GM12878 (cell line): ENCODE data around the gene CFAP299. TPM values are rescaled to one million over a fixed set of nuclear protein-coding genes. Genes with fewer than 3 reads are reported as not detected.

ENCODE experiments used
- ATAC-seq: fragments of 200-7000 bp; cut with Tn5 transposase; 3 replicates; pipeline ENCODE4 v1.9.1; 2020; ENCODE audit warnings: mild to moderate bottlenecking, moderate library complexity
- BruUV-seq: library from RNA; stranded (reverse); fragments of 400-500 nt; replicated peaks from 2 replicates; lab custom pipeline; 2021; lab: Mats Ljungman, UMichigan
- CTCF ChIA-PET: fragments of 300-600 bp; sonication (Branson Sonifier 250); formaldehyde crosslinking; extraction: SDS; loops from one replicate; lab custom pipeline; 2021; ENCODE audit warnings: inconsistent platforms; lab: Yijun Ruan, JAX
- POLR2A ChIA-PET: fragments of 350-600 bp; formaldehyde crosslinking; extraction: SDS; loops from one replicate; lab custom pipeline; 2021; ENCODE audit warnings: inconsistent platforms; lab: Charles Lee
- RAD21 ChIA-PET: fragments of 300-600 bp; sonication (Branson Sonifier 250); formaldehyde crosslinking; loops from one replicate; lab custom pipeline; 2023; ENCODE audit warnings: antibody characterized with exemption; ENCODE audit not compliant: unreplicated experiment; lab: Charles Lee
- SMC1A ChIA-PET: fragments of 300-600 bp; sonication (Branson Sonifier 250); formaldehyde crosslinking; loops from one replicate; lab custom pipeline; 2023; ENCODE audit not compliant: unreplicated experiment, uncharacterized antibody; lab: Charles Lee
- DNase-seq: peaks from one replicate; pipeline ENCODE4 v3.0.0-alpha.2; 2011; ENCODE audit warnings: low read depth, low spot score
- FAIRE-seq: peaks from 3 replicates; lab custom pipeline; 2011; peaks lifted over from hg19 to GRCh38; lab: Jason Lieb, UNC
- H2AFZ ChIP-seq: 2 replicates; pipeline ENCODE4 v1.6.0; 2011; ENCODE audit warnings: low read depth, low read length, control low read depth; ENCODE audit not compliant: control insufficient read depth
- H3K27ac ChIP-seq: 2 replicates; pipeline ENCODE4 v1.5.1; 2011; ENCODE audit warnings: control low read depth; ENCODE audit not compliant: control insufficient read depth, insufficient read depth
- H3K27me3 ChIP-seq, 2 experiments: replicated peaks in 1 of 2; 2 replicates each; pipeline versions ENCODE4 v1.6.0 to v1.6.1; 2011; ENCODE audit warnings: low read length in 1 of 2; ENCODE audit not compliant: control insufficient read depth in 2 of 2, insufficient read depth in 2 of 2
- H3K36me3 ChIP-seq, 2 experiments: 2 replicates each; pipeline ENCODE4 v1.5.1; 2011; ENCODE audit warnings: low read length in 1 of 2; ENCODE audit not compliant: control insufficient read depth in 2 of 2, insufficient read depth in 2 of 2
- H3K4me1 ChIP-seq: 2 replicates; pipeline ENCODE4 v1.6.1; 2011; ENCODE audit warnings: mild to moderate bottlenecking, low read length, moderate library complexity, mixed read lengths; ENCODE audit not compliant: control insufficient read depth, insufficient read depth
- H3K4me2 ChIP-seq: 2 replicates; pipeline ENCODE4 v1.6.0; 2011; ENCODE audit warnings: control low read depth; ENCODE audit not compliant: control insufficient read depth, insufficient read depth
- H3K4me3 ChIP-seq: fragments of 200-600 bp; sonication (generic); 2 replicates; pipeline ENCODE4 v1.5.1; 2016
- H3K79me2 ChIP-seq: 2 replicates; pipeline ENCODE4 v1.6.0; 2011; ENCODE audit warnings: low read length; ENCODE audit not compliant: control insufficient read depth, insufficient read depth
- H3K9ac ChIP-seq: 2 replicates; pipeline ENCODE4 v1.8.0; 2011; ENCODE audit warnings: low read length, control low read depth, mixed read lengths; ENCODE audit not compliant: control insufficient read depth, insufficient read depth
- H3K9me3 ChIP-seq: replicated peaks from 3 replicates; pipeline ENCODE4 v1.5.1; 2011; ENCODE audit warnings: mild to moderate bottlenecking, low read length; ENCODE audit not compliant: control insufficient read depth, insufficient read depth
- H4K20me1 ChIP-seq: 2 replicates; pipeline ENCODE4 v1.6.0; 2011; ENCODE audit not compliant: control insufficient read depth, insufficient read depth
- BMI1 ChIP-seq: fragments of 450-650 bp; IDR thresholded peaks from 2 replicates; pipeline ENCODE4 v1.6.1; 2016; ENCODE audit warnings: mild to moderate bottlenecking, moderate library complexity, borderline replicate concordance
- CBFB ChIP-seq: IDR thresholded peaks from 2 replicates; pipeline ENCODE4 v1.6.1; 2016; ENCODE audit warnings: antibody characterized with exemption, low read depth
- SRF ChIP-seq, 2 experiments: IDR thresholded peaks; 2 replicates each; pipeline ENCODE4 v1.6.1; 2011; ENCODE audit warnings: low read depth in 2 of 2, low read length in 2 of 2, mild to moderate bottlenecking in 1 of 2, moderate library complexity in 1 of 2
- WGBS: methylation state at CpG from one replicate; pipeline ENCODE4 v1.1.6; 2016; ENCODE audit warnings: low lambda C conversion rate; ENCODE audit not compliant: insufficient replicate concordance, insufficient coverage; ENCODE audit errors: missing lambda C conversion rate; 5-methylcytosine and 5-hydroxymethylcytosine counted together
- in situ Hi-C: fragments of 300-500 bp; cut with MboI; formaldehyde crosslinking; loops from 9 replicates; pipeline ENCODE4 v1.14.3; 2018; ENCODE audit warnings: mixed read lengths
- intact Hi-C: fragments of 100-400 bp; cut with micrococcal nuclease; formaldehyde crosslinking; loops from one replicate; pipeline ENCODE4 v1.14.2; 2022; ENCODE audit not compliant: unreplicated experiment
- polyA plus RNA-seq, 11 experiments: library from polyadenylated mRNA; depleted of rRNA in 4 of 11; unstranded in 6 of 11; stranded (reverse) in 5 of 11; fragments of >200 nt; fragmentation: Nextera tagmentation in 4 of 11; fragmentation: Illumina TruSeq in 1 of 11; extraction: Ambion mirVana in 4 of 11; extraction: Trizol in 1 of 11; gene quantifications; 1 replicate in 1 of 11; 2 replicates in 10 of 11; pipeline versions ENCODE4 v1.2.1 to v1.2.3, GENCODE V29; 2011 to 2016; ENCODE audit warnings: inconsistent platforms in 2 of 11, missing spikeins in 2 of 11, low read depth in 1 of 11
- total RNA-seq, 4 experiments: library from RNA; depleted of rRNA in 3 of 4; stranded (reverse); fragments of >200 nt in 3 of 4; fragmentation: Illumina TruSeq in 1 of 4; extraction: Trizol in 1 of 4; gene quantifications; 2 replicates each; pipeline versions ENCODE4 v1.2.1 to v1.2.3, GENCODE V29; 2013 to 2021
- TF ChIP-seq, protein P1 (sequence below): IDR thresholded peaks from 2 replicates; pipeline ENCODE4 v1.6.1; 2011; ENCODE audit warnings: borderline replicate concordance, low read depth, mild to moderate bottlenecking, moderate library complexity, mixed read lengths, low read length; ENCODE audit not compliant: insufficient read depth; ENCODE audit errors: extremely low read length
- TF ChIP-seq, protein P2 (sequence below): IDR thresholded peaks from 2 replicates; pipeline ENCODE4 v1.6.1; 2012; ENCODE audit warnings: improper control_type of control experiment, low read depth, low read length; ENCODE audit not compliant: insufficient replicate concordance

The CFAP299 gene
- total and polyA plus RNA-seq, 10 of the 15 experiments (the other 5 are each of a cell fraction or from before 2014, with no cell fraction given) = 0.06 to 0.34 TPM; not detected in 8

DNA sequence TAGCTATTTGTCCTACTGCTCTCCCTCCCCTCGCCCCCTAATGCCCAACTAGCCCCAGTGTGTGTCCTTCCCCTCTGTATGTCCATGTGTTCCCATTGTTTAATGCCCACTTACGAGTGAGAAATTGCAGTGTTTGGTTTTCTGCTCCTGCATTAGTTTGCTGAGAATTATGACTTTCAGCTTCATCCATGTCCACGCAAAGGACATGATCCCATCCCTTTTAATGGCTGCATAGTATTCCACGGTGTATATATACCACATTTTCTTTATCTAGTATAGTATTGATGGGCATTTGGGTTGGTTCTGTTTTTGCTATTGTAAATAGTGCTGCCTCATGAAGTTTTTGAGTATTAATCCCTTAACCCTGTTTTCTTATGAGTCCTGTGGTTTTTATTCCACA is 33.6 kb upstream of the CFAP299 start:
- no peak overlapping the region for H3K4me3 ChIP-seq
- H4K20me1 ChIP-seq = no peaks in the 10 kb centered on the region
- no peak overlapping the region for H3K9ac ChIP-seq
- 17% methylated on average over 4 of the region's 4 CpGs for WGBS
- DNase-seq (no peak), FAIRE-seq (no peak), ATAC-seq (no peak)
- H3K27ac ChIP-seq = no peak overlapping the region
- RAD21 ChIA-PET = no interaction called here
- no peaks in the 10 kb centered on the region for H3K27me3 ChIP-seq
- H2AFZ ChIP-seq = no peak overlapping the region
- H3K4me1 ChIP-seq = no peaks in the 10 kb centered on the region
- BruUV-seq = no TSS peak
- POLR2A ChIA-PET = no interaction called here
- no peak overlapping the region for H3K4me2 ChIP-seq
- H3K9me3 ChIP-seq = no peaks in the 10 kb centered on the region
- H3K79me2 ChIP-seq = no peaks in the 10 kb centered on the region
- in situ Hi-C loops = no loop called here
- no peaks in the 10 kb centered on the region for H3K36me3 ChIP-seq
- CTCF ChIA-PET = interaction anchor here (1.2 kb wide), 1 partner anchor 12 kb away, joined by 3 read pairs; no protein-coding TSS in a partner anchor
- intact Hi-C loops = no loop called here
- SMC1A ChIA-PET = no interaction called here
- TF ChIP-seq BMI1 (no peak), CBFB (no peak), SRF (IDR thresholded peaks at IDR 0.05; ENCODE audit: low read depth in 2 of 2, low read length in 2 of 2) (no peak)
- TF ChIP-seq, protein P1, sequence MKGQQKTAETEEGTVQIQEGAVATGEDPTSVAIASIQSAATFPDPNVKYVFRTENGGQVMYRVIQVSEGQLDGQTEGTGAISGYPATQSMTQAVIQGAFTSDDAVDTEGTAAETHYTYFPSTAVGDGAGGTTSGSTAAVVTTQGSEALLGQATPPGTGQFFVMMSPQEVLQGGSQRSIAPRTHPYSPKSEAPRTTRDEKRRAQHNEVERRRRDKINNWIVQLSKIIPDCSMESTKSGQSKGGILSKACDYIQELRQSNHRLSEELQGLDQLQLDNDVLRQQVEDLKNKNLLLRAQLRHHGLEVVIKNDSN = no peak
- TF ChIP-seq, protein P2, sequence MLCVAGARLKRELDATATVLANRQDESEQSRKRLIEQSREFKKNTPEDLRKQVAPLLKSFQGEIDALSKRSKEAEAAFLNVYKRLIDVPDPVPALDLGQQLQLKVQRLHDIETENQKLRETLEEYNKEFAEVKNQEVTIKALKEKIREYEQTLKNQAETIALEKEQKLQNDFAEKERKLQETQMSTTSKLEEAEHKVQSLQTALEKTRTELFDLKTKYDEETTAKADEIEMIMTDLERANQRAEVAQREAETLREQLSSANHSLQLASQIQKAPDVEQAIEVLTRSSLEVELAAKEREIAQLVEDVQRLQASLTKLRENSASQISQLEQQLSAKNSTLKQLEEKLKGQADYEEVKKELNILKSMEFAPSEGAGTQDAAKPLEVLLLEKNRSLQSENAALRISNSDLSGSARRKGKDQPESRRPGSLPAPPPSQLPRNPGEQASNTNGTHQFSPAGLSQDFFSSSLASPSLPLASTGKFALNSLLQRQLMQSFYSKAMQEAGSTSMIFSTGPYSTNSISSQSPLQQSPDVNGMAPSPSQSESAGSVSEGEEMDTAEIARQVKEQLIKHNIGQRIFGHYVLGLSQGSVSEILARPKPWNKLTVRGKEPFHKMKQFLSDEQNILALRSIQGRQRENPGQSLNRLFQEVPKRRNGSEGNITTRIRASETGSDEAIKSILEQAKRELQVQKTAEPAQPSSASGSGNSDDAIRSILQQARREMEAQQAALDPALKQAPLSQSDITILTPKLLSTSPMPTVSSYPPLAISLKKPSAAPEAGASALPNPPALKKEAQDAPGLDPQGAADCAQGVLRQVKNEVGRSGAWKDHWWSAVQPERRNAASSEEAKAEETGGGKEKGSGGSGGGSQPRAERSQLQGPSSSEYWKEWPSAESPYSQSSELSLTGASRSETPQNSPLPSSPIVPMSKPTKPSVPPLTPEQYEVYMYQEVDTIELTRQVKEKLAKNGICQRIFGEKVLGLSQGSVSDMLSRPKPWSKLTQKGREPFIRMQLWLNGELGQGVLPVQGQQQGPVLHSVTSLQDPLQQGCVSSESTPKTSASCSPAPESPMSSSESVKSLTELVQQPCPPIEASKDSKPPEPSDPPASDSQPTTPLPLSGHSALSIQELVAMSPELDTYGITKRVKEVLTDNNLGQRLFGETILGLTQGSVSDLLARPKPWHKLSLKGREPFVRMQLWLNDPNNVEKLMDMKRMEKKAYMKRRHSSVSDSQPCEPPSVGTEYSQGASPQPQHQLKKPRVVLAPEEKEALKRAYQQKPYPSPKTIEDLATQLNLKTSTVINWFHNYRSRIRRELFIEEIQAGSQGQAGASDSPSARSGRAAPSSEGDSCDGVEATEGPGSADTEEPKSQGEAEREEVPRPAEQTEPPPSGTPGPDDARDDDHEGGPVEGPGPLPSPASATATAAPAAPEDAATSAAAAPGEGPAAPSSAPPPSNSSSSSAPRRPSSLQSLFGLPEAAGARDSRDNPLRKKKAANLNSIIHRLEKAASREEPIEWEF = no peak
